ENCODE results near the gene DEFB132. TPM values are rescaled to one million over a fixed set of nuclear protein-coding genes. Genes with fewer than 3 reads are reported as not detected.

The DEFB132 gene
- total and polyA plus RNA-seq, 2 of the 8 experiments (the other 6 are each of a cell fraction or from before 2014, with no cell fraction given) = not detected

DNA sequence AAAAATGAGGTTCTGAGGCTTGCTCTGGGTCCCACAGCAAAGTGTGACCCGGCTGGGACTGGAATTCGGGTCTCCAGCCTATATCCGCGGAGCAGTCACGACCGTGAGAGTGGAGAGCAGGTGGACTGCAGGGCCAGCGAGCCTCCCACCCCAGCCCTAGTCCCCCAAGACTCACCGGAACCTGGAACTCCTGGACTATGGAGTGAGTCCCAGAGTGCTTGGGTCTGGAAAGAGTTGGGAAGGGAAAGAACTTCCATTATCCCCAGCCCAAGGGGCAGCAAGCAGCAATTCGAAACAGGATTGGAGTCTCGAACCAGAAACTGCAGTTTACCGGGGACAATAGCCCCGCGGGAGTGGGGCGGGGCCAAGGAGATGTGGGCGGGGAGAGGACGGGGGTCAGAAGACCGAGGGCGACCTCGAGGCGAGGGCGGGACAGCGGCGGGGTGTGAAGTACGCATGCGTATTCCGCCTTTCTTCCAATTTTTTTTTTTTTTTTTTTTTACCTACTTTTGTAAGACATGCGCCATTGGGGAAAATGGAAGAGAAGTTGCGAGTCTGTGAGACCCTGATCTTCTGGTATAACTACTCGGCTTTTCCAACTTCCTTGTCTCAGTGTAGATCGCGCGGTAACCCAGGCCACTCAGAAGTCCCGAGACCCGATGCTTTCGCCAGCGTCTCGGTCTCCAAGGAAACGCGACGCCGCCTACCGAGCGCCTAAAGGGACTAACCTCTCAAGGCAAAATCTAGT is 32.7 kb downstream of the DEFB132 start, which contains the start of gene C20orf96 (continued):
- TF ChIP-seq SUZ12 (IDR thresholded peaks at IDR 0.05; ENCODE audit: low read length) = no peak
- no peak for TF ChIP-seq CREB1 (IDR thresholded peaks at IDR 0.05)
- peak in 1 of 3 experiments; percentile 38; a peak in 1 of 4 replicates for TF ChIP-seq CTCF (IDR thresholded peaks at IDR 0.05; ENCODE audit: control extremely low read depth in 1 of 3, insufficient read depth in 1 of 3, low read depth in 1 of 3, low read length in 3 of 3)
- TF ChIP-seq SP4 (IDR thresholded peaks at IDR 0.05; ENCODE audit: low read length) = 0 out of 2 replicates have a peak, but pooled peaks have one; percentile 49
- TF ChIP-seq GTF2F1 (IDR thresholded peaks at IDR 0.05; ENCODE audit: borderline replicate concordance, low read depth, low read length) = no peak
- no peak for TF ChIP-seq TBP (IDR thresholded peaks at IDR 0.05; ENCODE audit: low read depth, low read length)
- no peak for TF ChIP-seq JUN (IDR thresholded peaks at IDR 0.05; ENCODE audit: low read depth, low read length)
- peak; percentile 63 for TF ChIP-seq KDM4A (IDR thresholded peaks at IDR 0.05; ENCODE audit: low read depth, low read length, severe bottlenecking)
- TF ChIP-seq EGR1 (IDR thresholded peaks at IDR 0.05; ENCODE audit: borderline replicate concordance, low read depth, low read length) = no peak
- TF ChIP-seq MAFK (IDR thresholded peaks at IDR 0.05; ENCODE audit: low read depth, low read length) = no peak
- no peak for TF ChIP-seq GABPA (IDR thresholded peaks at IDR 0.05; ENCODE audit: borderline replicate concordance, insufficient read depth, low read length)
- TF ChIP-seq FOSL1 (IDR thresholded peaks at IDR 0.05; ENCODE audit: insufficient read depth, low read depth, low read length) = no peak
